C4-2B (cell line): ENCODE results near the gene COQ5.

ENCODE experiments used
- H3K27ac ChIP-seq: fragments of 450-650 bp; 2 replicates; pipeline ENCODE4 v1.5.1; 2017
- ZFX ChIP-seq: fragments of 450-650 bp; IDR thresholded peaks from 2 replicates; pipeline ENCODE4 v1.6.1; 2017
- TF ChIP-seq, protein P1 (sequence below): fragments of 450-650 bp; conservative IDR thresholded peaks from 2 replicates; pipeline ENCODE4 v1.5.1; 2017; ENCODE audit warnings: mild to moderate bottlenecking

The COQ5 gene

GRCh38 chr12:120479458-120479857, 49.5 kb downstream of the COQ5 start:
- no peak overlapping the region; the same call in 1 of the 2 replicates for H3K27ac ChIP-seq
- TF ChIP-seq, protein P1, sequence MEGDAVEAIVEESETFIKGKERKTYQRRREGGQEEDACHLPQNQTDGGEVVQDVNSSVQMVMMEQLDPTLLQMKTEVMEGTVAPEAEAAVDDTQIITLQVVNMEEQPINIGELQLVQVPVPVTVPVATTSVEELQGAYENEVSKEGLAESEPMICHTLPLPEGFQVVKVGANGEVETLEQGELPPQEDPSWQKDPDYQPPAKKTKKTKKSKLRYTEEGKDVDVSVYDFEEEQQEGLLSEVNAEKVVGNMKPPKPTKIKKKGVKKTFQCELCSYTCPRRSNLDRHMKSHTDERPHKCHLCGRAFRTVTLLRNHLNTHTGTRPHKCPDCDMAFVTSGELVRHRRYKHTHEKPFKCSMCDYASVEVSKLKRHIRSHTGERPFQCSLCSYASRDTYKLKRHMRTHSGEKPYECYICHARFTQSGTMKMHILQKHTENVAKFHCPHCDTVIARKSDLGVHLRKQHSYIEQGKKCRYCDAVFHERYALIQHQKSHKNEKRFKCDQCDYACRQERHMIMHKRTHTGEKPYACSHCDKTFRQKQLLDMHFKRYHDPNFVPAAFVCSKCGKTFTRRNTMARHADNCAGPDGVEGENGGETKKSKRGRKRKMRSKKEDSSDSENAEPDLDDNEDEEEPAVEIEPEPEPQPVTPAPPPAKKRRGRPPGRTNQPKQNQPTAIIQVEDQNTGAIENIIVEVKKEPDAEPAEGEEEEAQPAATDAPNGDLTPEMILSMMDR: no peak
- no peak for TF ChIP-seq ZFX

GRCh38 chr12:120475643-120476042, 53.3 kb downstream of the COQ5 start:
- TF ChIP-seq, protein P1: no peak
- TF ChIP-seq ZFX: no peak
- H3K27ac ChIP-seq: no peak overlapping the region

DNA sequence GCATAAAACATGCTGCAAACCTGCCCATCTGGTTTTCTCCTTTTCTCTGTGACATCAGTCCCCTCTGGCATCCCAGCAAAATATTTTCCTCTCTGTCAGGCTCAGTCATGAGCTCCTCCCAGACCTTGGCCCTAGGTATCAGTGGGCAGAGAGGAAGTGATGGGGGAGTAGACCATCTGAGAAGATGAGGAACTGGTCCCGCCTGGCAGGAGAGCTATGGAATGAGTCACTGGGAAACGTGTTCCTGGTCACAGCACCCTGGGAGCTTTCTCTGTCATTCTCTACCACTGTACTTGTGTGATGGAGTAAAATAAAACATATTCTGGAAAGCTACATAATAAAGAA, 54.4 kb downstream of the COQ5 start:
- H3K27ac ChIP-seq: peak overlapping the region; percentile 74
- TF ChIP-seq ZFX: no peak
- TF ChIP-seq, protein P1: no peak

DNA sequence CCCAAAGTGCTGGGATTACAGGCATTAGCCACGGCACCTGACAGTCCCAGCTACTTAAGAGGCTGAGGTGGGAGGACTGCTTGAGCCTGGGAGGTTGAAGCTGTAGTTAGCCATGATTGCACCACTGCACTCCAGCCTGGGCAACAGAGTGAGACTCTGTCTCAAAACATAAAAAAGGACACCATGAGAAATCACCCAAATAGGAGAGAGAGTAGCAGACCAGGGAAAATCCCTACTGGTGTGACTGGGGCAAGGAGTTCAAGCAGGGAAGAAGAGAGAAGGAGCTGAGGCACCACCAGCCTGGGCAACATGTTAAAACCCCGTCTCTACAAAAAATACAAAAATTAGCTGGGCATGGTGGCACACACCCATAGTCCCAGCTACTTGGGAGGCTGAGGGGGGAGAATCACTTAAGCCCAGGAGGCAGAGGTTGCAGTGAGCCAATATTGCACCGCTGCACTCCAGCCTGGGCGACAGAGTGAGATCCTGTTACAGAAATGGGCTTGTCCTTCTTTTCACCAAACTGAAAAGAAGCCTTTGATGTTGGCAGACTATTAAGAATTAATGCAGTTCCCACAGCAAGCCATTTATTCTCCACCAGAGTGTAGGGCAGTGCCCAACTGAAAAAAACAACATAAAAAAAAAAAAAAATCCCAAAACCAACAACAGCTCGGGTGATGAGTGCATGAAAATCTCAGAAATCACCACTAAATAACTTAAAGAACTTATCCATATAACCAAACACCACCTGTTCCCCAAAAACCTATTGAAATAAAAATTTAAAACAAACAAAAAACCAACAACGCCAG, 54.9 kb downstream of the COQ5 start:
- TF ChIP-seq, protein P1: no peak
- no peak for TF ChIP-seq ZFX
- peak overlapping the region; percentile 74 for H3K27ac ChIP-seq

- TF ChIP-seq ZFX: no peak
- TF ChIP-seq, protein P1: no peak
Observed at GRCh38 chr12:120472521-120472920, 56.4 kb downstream of the COQ5 start.

DNA sequence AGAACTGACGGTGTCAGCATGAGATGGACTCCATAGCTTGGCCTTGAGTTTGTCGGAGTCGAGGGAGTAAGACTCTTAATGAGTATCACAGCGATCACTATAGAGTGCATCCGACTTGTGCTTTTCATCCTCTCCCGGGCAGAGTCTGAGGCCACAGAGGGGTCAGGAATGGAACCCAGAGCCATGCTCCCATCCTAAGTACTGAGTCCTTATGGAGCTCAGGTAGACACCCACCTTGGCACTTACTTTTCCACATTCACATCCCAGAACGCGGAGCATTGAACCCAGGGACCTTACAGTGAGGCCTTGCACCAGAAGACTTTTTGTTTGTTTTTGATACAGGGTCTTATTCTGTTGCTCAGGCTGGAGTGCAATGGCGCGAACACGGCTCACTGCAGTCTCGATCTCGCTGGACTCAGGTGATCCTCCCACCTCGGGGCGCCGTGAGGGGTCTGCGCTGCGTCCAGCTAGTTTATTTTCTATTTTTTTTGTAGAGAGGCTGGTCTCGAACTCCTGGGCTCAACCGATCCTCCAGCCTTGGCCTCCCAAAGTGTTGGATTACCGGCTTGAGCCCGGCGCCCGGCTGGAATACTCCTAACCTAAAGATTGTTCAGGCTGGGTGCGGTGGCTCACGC, 58.7 kb downstream of the COQ5 start:
- peak overlapping the region; percentile 96 for H3K27ac ChIP-seq
- TF ChIP-seq, protein P1: no peak
- peak; percentile 47; the same call in 1 of the 2 replicates for TF ChIP-seq ZFX

More at GRCh38 chr12:120472521-120472920, 56.4 kb downstream of the COQ5 start:
- no peak overlapping the region for H3K27ac ChIP-seq

- peak; percentile 67 for TF ChIP-seq ZFX
- TF ChIP-seq, protein P1: peak; percentile 92
- H3K27ac ChIP-seq: peak within 1 kb of the TSS; percentile 96
Observed at GRCh38 chr12:120469450-120470149, 59.4 kb downstream of the COQ5 start, which contains the start of gene SRSF9. Gene SRSF9 (minus strand): TSS chr12:120469748. CDS start chr12:120469609, 139 bp downstream.
